ENCODE results near the gene STRAP. TPM values are rescaled to one million over a fixed set of nuclear protein-coding genes. Genes with fewer than 3 reads are reported as not detected.
"Not testable (repeated sequence)": the region's sequence is repeated elsewhere in the genome, so short reads cannot be mapped to it uniquely, and the experiment has no call there.

Gene STRAP
- total RNA-seq, 2 experiments from 2014 or later, result 133 to 139 TPM

GRCh38 chr12:15897433-15897832, 15.2 kb downstream of the STRAP start:
- no peak overlapping the region for H3K27ac Mint-ChIP-seq
- no peaks in the 10 kb centered on the region for H3K9me3 Mint-ChIP-seq (ENCODE audit: low read depth)
- POLR2A ChIA-PET, result interaction anchor here (1.0 kb wide), 1 partner anchor 14 kb away, joined by 3 read pairs; no protein-coding TSS in a partner anchor
- peaks cover 38% of the 10 kb centered on the region for H3K36me3 Mint-ChIP-seq (ENCODE audit: low read depth)
- CTCF ChIA-PET, result interaction anchor here (1.1 to 3.2 kb wide), 5 partner anchors 9 to 313 kb away, joined by 5 to 45 read pairs (median 25); partner anchors contain the start of gene DERA
- no peaks in the 10 kb centered on the region for H3K27me3 Mint-ChIP-seq
- peaks cover 2% of the 10 kb centered on the region for H3K4me1 Mint-ChIP-seq
- no peak overlapping the region for H3K4me3 Mint-ChIP-seq
- DNase-seq (no peak), ATAC-seq (no peak)
- intact Hi-C loops (cut with DNase I, micrococcal nuclease), result no loop called here

- Mint-ChIP-seq H3K27ac (no peak overlapping the region), H3K4me3 (no peak overlapping the region), H3K9me3 (ENCODE audit: low read depth) (no peaks in the 10 kb centered on the region), H3K36me3 (ENCODE audit: low read depth) (peaks cover 37% of the 10 kb centered on the region), H3K4me1 (peaks cover 2% of the 10 kb centered on the region), H3K27me3 (no peaks in the 10 kb centered on the region)
- intact Hi-C loops (cut with DNase I, micrococcal nuclease), result loop anchor here in 1 of 2 experiments (1.0 to 2.0 kb wide), 2 partner anchors 17 to 309 kb away; partner anchors contain the start of gene STRAP
- ChIA-PET CTCF (interaction anchor here (0.6 to 3.2 kb wide), 12 partner anchors 9 to 1154 kb away, joined by 3 to 45 read pairs (median 6); partner anchors contain the start of gene DERA), POLR2A (no interaction called here)
- no peak for DNase-seq
- no peak for ATAC-seq
These were observed 17.2 kb downstream of the STRAP start for GRCh38 chr12:15899282-15899870.

GRCh38 chr12:15904378-15904920, 22.3 kb downstream of the STRAP start:
- H3K27me3 Mint-ChIP-seq, result no peaks in the 10 kb centered on the region
- peaks cover 30% of the 10 kb centered on the region for H3K36me3 Mint-ChIP-seq (ENCODE audit: low read depth)
- no peaks in the 10 kb centered on the region for H3K4me1 Mint-ChIP-seq
- POLR2A ChIA-PET, result no interaction called here
- CTCF ChIA-PET, result no interaction called here
- DNase-seq, result no peak
- H3K27ac Mint-ChIP-seq, result no peak overlapping the region
- intact Hi-C loops (cut with DNase I, micrococcal nuclease), result no loop called here
- no peak for ATAC-seq
- H3K4me3 Mint-ChIP-seq, result no peak overlapping the region
- H3K9me3 Mint-ChIP-seq (ENCODE audit: low read depth), result no peaks in the 10 kb centered on the region

GRCh38 chr12:15910468-15910863, 28.3 kb downstream of the STRAP start:
- ChIA-PET CTCF (interaction anchor here (0.6 to 2.4 kb wide), 8 partner anchors 9 to 641 kb away, joined by 3 to 45 read pairs (median 4); no protein-coding TSS in a partner anchor), POLR2A (interaction anchor here (0.8 to 1.5 kb wide), 3 partner anchors 10 to 35 kb away, joined by 3 to 5 read pairs (median 3); no protein-coding TSS in a partner anchor)
- Mint-ChIP-seq H3K27me3 (no peaks in the 10 kb centered on the region), H3K4me1 (peaks cover 7% of the 10 kb centered on the region), H3K36me3 (ENCODE audit: low read depth) (no peaks in the 10 kb centered on the region), H3K27ac (no peak overlapping the region), H3K4me3 (peak overlapping the region; percentile 80), H3K9me3 (ENCODE audit: low read depth) (no peaks in the 10 kb centered on the region)
- DNase-seq (no peak), ATAC-seq (no peak)
- intact Hi-C loops (cut with DNase I, micrococcal nuclease), result no loop called here

- Mint-ChIP-seq H3K9me3 (ENCODE audit: low read depth) (no peaks in the 10 kb centered on the region), H3K27me3 (no peaks in the 10 kb centered on the region), H3K4me1 (peaks cover 7% of the 10 kb centered on the region), H3K27ac (peak within 1 kb of the TSS; percentile 83), H3K36me3 (ENCODE audit: low read depth) (peaks cover 3% of the 10 kb centered on the region), H3K4me3 (peak within 1 kb of the TSS; percentile 80)
- DNase-seq (peak; percentile 74), ATAC-seq (peak; percentile 95)
- ChIA-PET CTCF (interaction anchor here (0.6 to 2.4 kb wide), 8 partner anchors 10 to 642 kb away, joined by 3 to 45 read pairs (median 4); no protein-coding TSS in a partner anchor), POLR2A (interaction anchor here (0.8 to 1.5 kb wide), 4 partner anchors 10 to 36 kb away, joined by 3 to 5 read pairs (median 3); partner anchors contain the start of gene STRAP)
- intact Hi-C loops (cut with DNase I, micrococcal nuclease), result loop anchor here (1.0 kb wide), 1 partner anchor 29 kb away; the partner anchor contains the start of gene STRAP (in 2 of the 2)
These were observed 28.9 kb downstream of the STRAP start, which contains the start of gene DERA for GRCh38 chr12:15910864-15911721. Gene DERA, plus strand, starts transcription at chr12:15911332. Its CDS starts 52 bp downstream, at chr12:15911384.

GRCh38 chr12:15911931-15912330, 29.7 kb downstream of the STRAP start:
- H3K27me3 Mint-ChIP-seq; H3K9me3 Mint-ChIP-seq (ENCODE audit: low read depth); H3K4me1 Mint-ChIP-seq; H3K36me3 Mint-ChIP-seq (ENCODE audit: low read depth); POLR2A ChIA-PET; ATAC-seq; DNase-seq: not testable (repeated sequence)
- H3K27ac Mint-ChIP-seq, result peak overlapping the region; percentile 83
- intact Hi-C loops (cut with DNase I, micrococcal nuclease), result loop anchor here (1.0 kb wide), 1 partner anchor 30 kb away; the partner anchor contains the start of gene STRAP (in 2 of the 2)
- H3K4me3 Mint-ChIP-seq, result peak overlapping the region; percentile 80
- CTCF ChIA-PET, result interaction anchor here (1.0 to 1.9 kb wide), 2 partner anchors 11 to 321 kb away, joined by 3 to 7 read pairs; no protein-coding TSS in a partner anchor

GRCh38 chr12:15914131-15914530, 31.9 kb downstream of the STRAP start:
- ATAC-seq; POLR2A ChIA-PET; H3K4me1 Mint-ChIP-seq; intact Hi-C loops (cut with DNase I, micrococcal nuclease); DNase-seq; H3K27ac Mint-ChIP-seq; H3K36me3 Mint-ChIP-seq (ENCODE audit: low read depth); H3K4me3 Mint-ChIP-seq; H3K9me3 Mint-ChIP-seq (ENCODE audit: low read depth); H3K27me3 Mint-ChIP-seq: not testable (repeated sequence)
- CTCF ChIA-PET, result interaction anchor here (0.6 kb wide), 1 partner anchor 593 kb away, joined by 3 read pairs; no protein-coding TSS in a partner anchor

GRCh38 chr12:15918066-15918465, 35.9 kb downstream of the STRAP start:
- DNase-seq, result no peak
- no peak for ATAC-seq
- Mint-ChIP-seq H3K9me3 (ENCODE audit: low read depth) (peaks cover 2% of the 10 kb centered on the region), H3K27ac (no peak overlapping the region), H3K36me3 (ENCODE audit: low read depth) (peaks cover 7% of the 10 kb centered on the region), H3K4me3 (no peak overlapping the region), H3K27me3 (no peaks in the 10 kb centered on the region), H3K4me1 (peaks cover 14% of the 10 kb centered on the region)
- POLR2A ChIA-PET, result no interaction called here
- intact Hi-C loops (cut with DNase I, micrococcal nuclease), result no loop called here
- CTCF ChIA-PET, result interaction anchor here (1.6 kb wide), 1 partner anchor 11 kb away, joined by 3 read pairs; no protein-coding TSS in a partner anchor

GRCh38 chr12:15919418-15919817, 37.2 kb downstream of the STRAP start:
- DNase-seq (no peak), ATAC-seq (no peak)
- H3K4me1 Mint-ChIP-seq, result peaks cover 14% of the 10 kb centered on the region
- H3K9me3 Mint-ChIP-seq (ENCODE audit: low read depth), result peaks cover 2% of the 10 kb centered on the region
- ChIA-PET CTCF (interaction anchor here (0.6 kb wide), 1 partner anchor 362 kb away, joined by 3 read pairs; no protein-coding TSS in a partner anchor), POLR2A (no interaction called here)
- no peaks in the 10 kb centered on the region for H3K27me3 Mint-ChIP-seq
- H3K36me3 Mint-ChIP-seq (ENCODE audit: low read depth), result peaks cover 7% of the 10 kb centered on the region
- H3K4me3 Mint-ChIP-seq, result no peak overlapping the region
- intact Hi-C loops (cut with DNase I, micrococcal nuclease), result no loop called here
- H3K27ac Mint-ChIP-seq, result no peak overlapping the region

GRCh38 chr12:15924956-15925355, 42.8 kb downstream of the STRAP start:
- Mint-ChIP-seq H3K4me1 (peaks cover 8% of the 10 kb centered on the region), H3K36me3 (ENCODE audit: low read depth) (no peaks in the 10 kb centered on the region), H3K9me3 (ENCODE audit: low read depth) (peaks cover 2% of the 10 kb centered on the region), H3K27me3 (no peaks in the 10 kb centered on the region), H3K4me3 (no peak overlapping the region), H3K27ac (no peak overlapping the region)
- DNase-seq (no peak), ATAC-seq (no peak)
- CTCF ChIA-PET, result no interaction called here
- intact Hi-C loops (cut with DNase I, micrococcal nuclease), result no loop called here
- POLR2A ChIA-PET, result no interaction called here

GRCh38 chr12:15928346-15928745, 46.2 kb downstream of the STRAP start:
- H3K27me3 Mint-ChIP-seq, result no peaks in the 10 kb centered on the region

More at GRCh38 chr12:15928346-15928745, 46.2 kb downstream of the STRAP start:
- Mint-ChIP-seq H3K9me3 (ENCODE audit: low read depth) (peaks cover 2% of the 10 kb centered on the region), H3K4me3 (no peak overlapping the region), H3K4me1 (peaks cover 5% of the 10 kb centered on the region), H3K27ac (no peak overlapping the region), H3K36me3 (ENCODE audit: low read depth) (peaks cover 5% of the 10 kb centered on the region)
- ATAC-seq (no peak), DNase-seq (no peak)
- ChIA-PET CTCF (interaction anchor here (1.0 kb wide), 1 partner anchor 131 kb away, joined by 3 read pairs; no protein-coding TSS in a partner anchor), POLR2A (no interaction called here)
- intact Hi-C loops (cut with DNase I, micrococcal nuclease), result no loop called here

All from activated CD4-positive, alpha-beta T cell treated with anti-CD3 and anti-CD28 coated beads for 36 hours (primary cell).